DND-41 (cell line): ENCODE data around the gene PAFAH1B1.
"Not testable (repeated sequence)": the region's sequence is repeated elsewhere in the genome, so short reads cannot be mapped to it uniquely, and the experiment has no call there.

Experiments
- ATAC-seq: fragments of 200-7000 bp; cut with Tn5 transposase; 3 replicates; pipeline ENCODE4 v1.9.1; 2021; ENCODE audit warnings: low read depth; ENCODE audit not compliant: insufficient read depth
- DNase-seq: peaks from one replicate; pipeline ENCODE4 v3.0.0-alpha.2; 2020
- H2AFZ ChIP-seq: 2 replicates; pipeline ENCODE4 v1.6.0; 2012; ENCODE audit warnings: low read depth, low read length
- H3K27ac ChIP-seq: 2 replicates; pipeline ENCODE4 v1.5.1; 2012; ENCODE audit warnings: low read length, inconsistent platforms
- H3K27me3 ChIP-seq: fragments of 200-600 bp; sonication (generic); 2 replicates; pipeline ENCODE4 v1.6.0; 2012; ENCODE audit warnings: low read length, mild to moderate bottlenecking, inconsistent platforms; ENCODE audit not compliant: insufficient read depth, poor library complexity
- H3K36me3 ChIP-seq: 2 replicates; pipeline ENCODE4 v1.5.1; 2012; ENCODE audit warnings: low read length, inconsistent platforms; ENCODE audit not compliant: insufficient read depth
- H3K4me1 ChIP-seq: 2 replicates; pipeline ENCODE4 v1.5.1; 2012; ENCODE audit warnings: mild to moderate bottlenecking, low read length; ENCODE audit not compliant: insufficient read depth
- H3K4me2 ChIP-seq: 2 replicates; pipeline ENCODE4 v1.6.0; 2012; ENCODE audit warnings: mild to moderate bottlenecking, moderate library complexity, low read length, inconsistent platforms; ENCODE audit not compliant: insufficient read depth
- H3K4me3 ChIP-seq, 2 experiments: fragments of 200-600 bp in 1 of 2; shearing (Covaris generic) in 1 of 2; 2 replicates each; pipeline ENCODE4 v1.5.1; 2012 to 2016; ENCODE audit warnings: inconsistent platforms in 2 of 2, low read length in 2 of 2, mild to moderate bottlenecking in 2 of 2, low read depth in 1 of 2, moderate library complexity in 1 of 2
- H3K79me2 ChIP-seq: 2 replicates; pipeline ENCODE4 v1.6.0; 2012; ENCODE audit warnings: low read length, inconsistent platforms; ENCODE audit not compliant: insufficient read depth
- H3K9ac ChIP-seq: 2 replicates; pipeline ENCODE4 v1.6.0; 2012; ENCODE audit warnings: low read depth, mild to moderate bottlenecking, inconsistent platforms, low read length, moderate library complexity
- H3K9me3 ChIP-seq: 2 replicates; pipeline ENCODE4 v1.5.1; 2012; ENCODE audit warnings: low read length, moderate library complexity, mild to moderate bottlenecking, inconsistent platforms; ENCODE audit not compliant: insufficient read depth, severe bottlenecking
- H4K20me1 ChIP-seq: 2 replicates; pipeline ENCODE4 v1.6.0; 2012; ENCODE audit warnings: low read length; ENCODE audit not compliant: insufficient read depth
- EZH2 ChIP-seq: IDR thresholded peaks from 3 replicates; pipeline ENCODE4 v1.6.1; 2012; ENCODE audit warnings: borderline replicate concordance, low read depth, mild to moderate bottlenecking, moderate library complexity, low read length, inconsistent platforms; ENCODE audit not compliant: severe bottlenecking
- TF ChIP-seq, protein P1 (sequence below): IDR thresholded peaks from 2 replicates; pipeline ENCODE4 v1.5.1; 2012; ENCODE audit warnings: borderline replicate concordance, low read length, moderate library complexity, mild to moderate bottlenecking; ENCODE audit not compliant: poor library complexity, severe bottlenecking; ENCODE audit errors: extremely low read depth

The PAFAH1B1 gene

GRCh38 chr17:2647957-2648356 is 54.5 kb downstream of the PAFAH1B1 start:
- DNase-seq, result no peak
- no peak overlapping the region for H3K4me3 ChIP-seq
- TF ChIP-seq, protein P1, sequence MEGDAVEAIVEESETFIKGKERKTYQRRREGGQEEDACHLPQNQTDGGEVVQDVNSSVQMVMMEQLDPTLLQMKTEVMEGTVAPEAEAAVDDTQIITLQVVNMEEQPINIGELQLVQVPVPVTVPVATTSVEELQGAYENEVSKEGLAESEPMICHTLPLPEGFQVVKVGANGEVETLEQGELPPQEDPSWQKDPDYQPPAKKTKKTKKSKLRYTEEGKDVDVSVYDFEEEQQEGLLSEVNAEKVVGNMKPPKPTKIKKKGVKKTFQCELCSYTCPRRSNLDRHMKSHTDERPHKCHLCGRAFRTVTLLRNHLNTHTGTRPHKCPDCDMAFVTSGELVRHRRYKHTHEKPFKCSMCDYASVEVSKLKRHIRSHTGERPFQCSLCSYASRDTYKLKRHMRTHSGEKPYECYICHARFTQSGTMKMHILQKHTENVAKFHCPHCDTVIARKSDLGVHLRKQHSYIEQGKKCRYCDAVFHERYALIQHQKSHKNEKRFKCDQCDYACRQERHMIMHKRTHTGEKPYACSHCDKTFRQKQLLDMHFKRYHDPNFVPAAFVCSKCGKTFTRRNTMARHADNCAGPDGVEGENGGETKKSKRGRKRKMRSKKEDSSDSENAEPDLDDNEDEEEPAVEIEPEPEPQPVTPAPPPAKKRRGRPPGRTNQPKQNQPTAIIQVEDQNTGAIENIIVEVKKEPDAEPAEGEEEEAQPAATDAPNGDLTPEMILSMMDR, result no peak
- TF ChIP-seq EZH2, result no peak
- no peak overlapping the region for H2AFZ ChIP-seq
- H3K36me3 ChIP-seq, result peaks cover 61% of the 10 kb centered on the region
- no peaks in the 10 kb centered on the region for H3K9me3 ChIP-seq
- H3K9ac ChIP-seq, result no peak overlapping the region
- H4K20me1 ChIP-seq, result peaks cover 49% of the 10 kb centered on the region; the same call in 1 of the 2 replicates
- H3K4me1 ChIP-seq, result no peaks in the 10 kb centered on the region
- no peaks in the 10 kb centered on the region for H3K27me3 ChIP-seq
- peaks cover 91% of the 10 kb centered on the region for H3K79me2 ChIP-seq
- H3K27ac ChIP-seq, result no peak overlapping the region
- no peak overlapping the region for H3K4me2 ChIP-seq
- no peak for ATAC-seq

DNA sequence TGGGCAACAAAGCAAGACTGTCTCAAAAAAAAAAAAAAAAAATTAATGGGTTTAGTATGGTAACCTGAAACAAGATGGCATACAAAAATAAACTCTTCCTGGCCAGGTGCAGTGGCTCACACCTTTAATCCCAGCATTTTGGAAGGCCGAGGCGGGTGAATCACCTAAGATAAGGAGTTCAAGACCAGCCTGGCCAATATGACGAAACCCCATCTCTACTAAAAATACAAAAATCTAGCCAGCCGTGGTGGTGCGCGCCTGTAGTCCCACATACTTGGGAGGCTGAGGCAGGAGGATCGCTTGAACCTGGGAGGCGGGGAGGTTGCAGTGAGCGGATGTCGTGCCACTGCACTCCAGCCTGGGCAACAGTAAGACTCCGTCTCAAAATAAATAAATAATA is 55.7 kb downstream of the PAFAH1B1 start:
- ATAC-seq, result no peak
- Histone ChIP-seq H3K4me2 (no peak overlapping the region), H3K4me1 (no peaks in the 10 kb centered on the region), H3K9ac (no peak overlapping the region), H4K20me1 (peaks cover 44% of the 10 kb centered on the region; the same call in 1 of the 2 replicates), H3K27me3 (no peaks in the 10 kb centered on the region), H3K36me3 (peaks cover 48% of the 10 kb centered on the region), H3K9me3 (no peaks in the 10 kb centered on the region), H3K79me2 (peaks cover 90% of the 10 kb centered on the region), H3K4me3 (no peak overlapping the region), H3K27ac (no peak overlapping the region), H2AFZ (no peak overlapping the region)
- TF ChIP-seq, protein P1, result no peak
- no peak for TF ChIP-seq EZH2
- DNase-seq, result no peak

GRCh38 chr17:2652911-2653310 is 59.5 kb downstream of the PAFAH1B1 start:
- not testable (repeated sequence) for H3K27ac ChIP-seq, H3K27me3 ChIP-seq, H3K9ac ChIP-seq, H3K9me3 ChIP-seq, H3K4me2 ChIP-seq, H3K4me1 ChIP-seq, H2AFZ ChIP-seq, H3K4me3 ChIP-seq, DNase-seq, ATAC-seq
- peaks cover 95% of the 10 kb centered on the region for H3K79me2 ChIP-seq
- peaks cover 38% of the 10 kb centered on the region for H3K36me3 ChIP-seq
- peaks cover 55% of the 10 kb centered on the region for H4K20me1 ChIP-seq

DNA sequence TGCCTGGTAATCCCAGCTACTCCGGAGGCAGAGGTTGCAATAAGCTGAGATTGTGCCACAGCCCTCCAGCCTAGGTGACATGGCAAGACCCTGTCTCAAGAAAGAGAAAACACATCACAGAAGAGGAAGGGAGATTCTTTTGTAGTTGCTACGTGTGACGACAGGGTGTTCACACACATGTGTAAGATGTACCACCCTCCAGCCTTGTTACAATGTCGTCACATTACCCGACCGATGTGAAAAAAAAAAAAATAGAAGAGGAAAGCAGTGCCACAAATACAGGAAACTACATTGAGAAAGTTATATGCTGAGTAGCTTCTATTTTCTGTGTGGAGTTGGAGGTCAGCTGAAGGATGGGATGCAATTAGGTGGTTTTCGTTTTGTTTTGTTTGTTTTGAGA is 62.1 kb downstream of the PAFAH1B1 start:
- Histone ChIP-seq H3K36me3 (peaks cover 37% of the 10 kb centered on the region), H4K20me1 (peaks cover 59% of the 10 kb centered on the region)
- no peak for ATAC-seq

More for the DNA sequence above, 62.1 kb downstream of the PAFAH1B1 start:
- no peaks in the 10 kb centered on the region for H3K9me3 ChIP-seq
- H3K79me2 ChIP-seq, result peaks cover 96% of the 10 kb centered on the region
- no peaks in the 10 kb centered on the region for H3K27me3 ChIP-seq
- no peak for DNase-seq
- H3K4me2 ChIP-seq, result no peak overlapping the region
- no peak overlapping the region for H3K9ac ChIP-seq
- H3K4me1 ChIP-seq, result no peaks in the 10 kb centered on the region
- H3K4me3 ChIP-seq, result no peak overlapping the region
- no peak overlapping the region for H3K27ac ChIP-seq
- no peak overlapping the region for H2AFZ ChIP-seq
- TF ChIP-seq, protein P1, result no peak
- TF ChIP-seq EZH2, result no peak
